HG03378 (cell line): Measurements from ENCODE around the gene PLOD1.
"Not testable (repeated sequence)": the region's sequence is repeated elsewhere in the genome, so short reads cannot be mapped to it uniquely, and the experiment has no call there.

ENCODE experiments used
- ATAC-seq: cut with Tn5 transposase; IDR thresholded peaks from one replicate; pipeline ENCODE4 v1.9.1; 2021; ENCODE audit warnings: mild to moderate bottlenecking, moderate library complexity; ENCODE audit not compliant: unreplicated experiment

The PLOD1 gene

DNA sequence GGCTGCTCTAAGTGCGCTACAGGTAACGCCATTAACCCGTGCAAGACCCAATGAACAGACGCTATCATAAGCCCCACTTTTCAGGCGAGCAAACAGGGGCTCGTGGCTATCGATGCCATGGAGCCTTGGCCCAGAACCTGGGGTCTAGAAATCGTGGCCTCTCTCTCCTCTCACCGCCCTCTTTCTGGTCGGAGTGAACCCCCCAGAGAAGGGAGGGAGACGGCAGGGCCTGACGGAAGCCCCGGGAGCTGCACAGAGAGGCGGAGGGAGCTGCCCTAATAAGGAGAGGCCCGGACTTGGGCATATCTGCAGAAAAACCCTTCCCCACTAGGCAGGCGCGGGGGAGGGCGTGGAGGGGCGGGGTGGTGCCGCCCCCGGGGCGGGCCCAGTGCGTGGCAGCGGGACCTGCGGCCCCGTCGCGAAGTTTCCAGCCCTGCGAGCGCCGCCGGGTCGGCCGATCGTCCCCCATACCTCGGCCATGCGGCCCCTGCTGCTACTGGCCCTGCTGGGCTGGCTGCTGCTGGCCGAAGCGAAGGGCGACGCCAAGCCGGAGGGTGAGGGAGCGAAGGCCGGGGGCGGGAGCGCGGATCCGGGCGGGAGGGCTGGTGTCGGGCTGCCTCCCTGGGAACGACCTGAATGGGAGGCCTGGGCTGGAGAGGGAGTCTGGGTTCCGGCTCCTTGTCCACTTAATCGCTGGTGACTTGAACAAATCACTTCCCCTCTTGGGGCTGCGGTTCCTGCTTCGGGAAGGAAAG lies at the start of gene PLOD1:
PLOD1 (plus strand) TSS at position 416 of the 755 bp plus-strand sequence; CDS start at position 479, 63 bp downstream.
- peak; percentile 56 for ATAC-seq

GRCh38 chr1:11885916-11886315 lies 48.6 kb upstream of the PLOD1 start:
- ATAC-seq: no peak

GRCh38 chr1:11886986-11887665 lies 47.4 kb upstream of the PLOD1 start:
- no peak for ATAC-seq

DNA sequence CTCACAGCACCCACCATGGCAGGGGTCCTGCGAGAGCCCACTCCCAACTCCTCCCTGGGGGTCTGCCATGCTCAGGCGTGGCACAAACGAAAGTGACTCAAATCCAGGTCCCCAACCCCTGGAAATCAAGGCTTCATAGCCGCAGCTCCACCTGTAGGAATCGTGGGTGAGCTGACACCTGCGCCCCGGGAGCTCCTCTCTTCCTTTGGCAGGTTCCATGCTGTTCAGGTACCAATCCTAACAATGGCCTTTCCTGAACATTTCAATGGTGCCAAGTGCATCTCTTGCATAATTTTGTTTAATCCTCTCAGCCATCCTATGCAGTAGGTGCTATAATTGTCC lies 46.9 kb upstream of the PLOD1 start:
- ATAC-seq: no peak

- no peak for ATAC-seq
These were observed 46.2 kb upstream of the PLOD1 start for GRCh38 chr1:11888206-11888876.

- ATAC-seq: no peak
These were observed 45.7 kb upstream of the PLOD1 start for GRCh38 chr1:11888877-11889208.

DNA sequence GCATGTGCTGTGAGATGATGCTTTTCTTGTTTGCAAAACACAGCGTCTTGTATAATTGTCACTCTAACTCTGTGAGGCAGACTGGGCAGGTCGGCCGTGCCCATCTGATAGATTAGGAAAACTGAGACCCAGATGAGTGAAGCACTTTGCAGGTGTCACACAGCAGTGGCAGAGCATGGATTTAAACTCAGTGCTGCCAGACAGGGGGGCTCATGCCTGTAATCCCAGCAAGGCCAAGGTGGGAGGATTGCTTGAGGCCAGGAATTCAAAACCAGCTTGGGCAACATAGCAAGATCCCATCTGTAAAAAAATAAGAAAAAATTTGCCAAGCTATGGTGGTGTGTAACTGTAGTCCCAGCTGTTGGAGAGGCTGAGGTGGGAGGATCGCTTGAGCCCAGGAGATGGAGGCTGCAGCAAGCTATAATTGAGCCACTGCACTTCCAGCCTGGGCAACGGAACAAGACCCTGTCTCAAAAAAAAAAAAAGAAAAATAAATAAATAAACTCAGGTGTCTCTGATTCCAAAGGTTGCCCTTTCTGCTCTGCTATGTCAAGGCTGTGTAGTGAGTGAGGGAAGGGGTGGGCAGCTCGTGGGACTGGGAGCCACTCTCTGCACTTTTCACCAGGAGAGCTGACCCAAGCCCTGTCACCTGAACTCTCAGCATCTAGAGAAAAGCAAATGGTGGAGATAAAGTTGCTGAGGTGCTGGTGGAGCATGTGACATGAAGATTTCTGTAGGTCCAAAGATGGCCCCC lies 42.9 kb upstream of the PLOD1 start:
- no peak for ATAC-seq

DNA sequence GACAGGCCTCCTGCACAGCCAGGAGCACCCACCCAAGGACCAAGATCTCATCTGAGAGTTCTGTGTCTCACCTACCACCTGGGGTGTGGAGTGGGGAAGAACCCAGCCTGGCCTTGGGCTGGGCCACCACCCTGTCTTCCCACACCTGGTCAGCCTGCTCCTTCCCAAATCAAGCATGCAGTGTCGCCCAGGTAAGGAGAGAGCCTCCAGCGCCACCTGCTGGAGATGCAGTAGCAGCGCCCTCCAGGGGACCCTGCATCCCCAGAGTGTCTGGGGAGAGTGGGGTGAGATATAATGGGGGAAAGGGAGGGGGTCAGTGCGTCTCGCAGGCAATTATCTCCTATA lies 40.6 kb upstream of the PLOD1 start:
- no peak for ATAC-seq

DNA sequence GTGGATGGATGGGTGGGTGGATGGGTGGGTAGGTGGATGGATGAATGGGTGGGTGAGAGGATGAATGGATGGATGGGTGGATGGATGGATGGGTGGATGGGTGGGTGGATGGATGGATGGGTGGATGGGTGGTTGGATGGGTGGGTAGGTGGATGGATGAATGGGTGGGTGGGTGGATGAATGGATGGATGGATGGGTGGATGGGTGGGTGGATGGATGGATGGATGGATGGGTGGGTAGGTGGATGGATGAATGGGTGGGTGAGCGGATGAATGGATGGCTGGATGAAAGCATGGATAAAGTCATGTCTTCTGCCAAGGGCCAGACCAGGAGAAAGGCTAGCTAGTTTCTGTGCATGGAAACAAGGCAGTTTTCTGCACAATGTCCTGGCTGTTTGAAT lies 40.0 kb upstream of the PLOD1 start:
- ATAC-seq: not testable (repeated sequence)

DNA sequence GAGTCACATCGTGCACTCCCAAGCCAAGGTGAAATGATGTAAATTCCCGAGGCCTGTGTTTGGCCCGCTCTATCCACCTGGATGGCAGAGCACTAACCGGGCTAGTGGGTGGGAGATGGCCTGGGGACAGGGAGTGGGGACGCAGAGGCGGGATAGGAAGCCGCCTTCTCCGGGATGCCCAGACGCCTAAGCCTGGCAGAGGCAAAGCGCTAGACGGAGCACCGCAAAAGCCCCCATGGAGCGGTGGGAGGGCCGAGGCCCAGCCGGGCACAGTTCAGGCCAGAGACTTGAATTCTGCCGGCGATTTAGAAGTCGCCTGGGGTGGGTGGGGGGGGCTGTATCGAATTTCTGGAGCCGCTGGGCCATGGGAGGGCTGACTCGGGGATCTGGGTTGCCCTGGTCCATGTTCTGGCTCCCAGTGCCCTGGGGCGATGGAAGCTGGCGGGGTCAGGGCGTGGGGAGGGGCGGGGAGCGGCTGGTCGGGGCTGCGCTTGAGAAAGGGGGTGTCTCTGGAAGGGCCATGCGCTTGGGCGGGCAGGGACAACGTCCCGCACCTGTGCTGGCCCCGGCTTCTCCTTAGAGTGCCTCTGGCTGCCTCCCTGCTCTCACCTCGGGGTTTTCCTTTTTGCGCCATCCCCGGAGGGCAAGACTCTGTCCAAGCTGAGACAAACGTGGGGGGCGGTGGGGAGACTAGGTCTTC lies 36.3 kb upstream of the PLOD1 start:
- no peak for ATAC-seq

GRCh38 chr1:11898831-11899467 lies 35.6 kb upstream of the PLOD1 start:
- no peak for ATAC-seq

- not testable (repeated sequence) for ATAC-seq
These were observed 33.1 kb upstream of the PLOD1 start for GRCh38 chr1:11901446-11901845.

DNA sequence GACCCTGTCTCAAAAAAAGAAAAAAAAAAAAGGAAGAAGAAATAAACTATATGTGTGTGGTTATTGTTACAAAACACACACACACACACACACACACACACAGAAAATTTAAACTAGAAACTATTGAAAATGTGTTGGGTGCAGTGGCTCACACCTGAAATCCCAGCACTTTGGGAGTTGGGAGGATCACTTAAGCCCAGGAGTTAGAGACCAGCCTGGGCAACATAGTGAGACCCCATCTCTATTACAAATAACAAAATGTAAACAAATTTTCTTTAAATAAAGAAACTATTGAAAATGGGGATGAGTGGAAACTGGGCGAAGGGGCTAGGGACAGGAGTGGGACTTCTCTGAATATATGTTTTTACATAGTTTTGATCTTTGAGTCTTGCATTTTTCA lies 31.3 kb upstream of the PLOD1 start:
- no peak for ATAC-seq

DNA sequence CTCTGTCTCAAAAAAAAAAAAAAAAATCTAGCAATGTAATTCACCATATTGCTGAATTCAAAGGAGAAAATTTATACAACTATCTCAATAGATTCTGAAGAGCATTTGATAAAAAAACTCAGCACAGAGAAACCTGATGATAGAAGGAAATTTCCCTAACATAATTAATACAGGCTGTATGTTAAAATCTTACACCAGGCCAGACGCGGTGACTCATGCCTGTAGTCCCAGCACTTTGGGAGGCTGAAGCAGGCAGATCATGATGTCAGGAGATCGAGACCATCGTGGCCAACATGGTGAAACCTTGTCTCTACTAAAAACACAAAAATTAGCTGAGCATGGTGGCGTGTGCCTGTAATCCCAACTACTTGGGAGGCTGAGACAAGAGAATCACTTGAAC lies 30.4 kb upstream of the PLOD1 start:
- ATAC-seq: not testable (repeated sequence)

DNA sequence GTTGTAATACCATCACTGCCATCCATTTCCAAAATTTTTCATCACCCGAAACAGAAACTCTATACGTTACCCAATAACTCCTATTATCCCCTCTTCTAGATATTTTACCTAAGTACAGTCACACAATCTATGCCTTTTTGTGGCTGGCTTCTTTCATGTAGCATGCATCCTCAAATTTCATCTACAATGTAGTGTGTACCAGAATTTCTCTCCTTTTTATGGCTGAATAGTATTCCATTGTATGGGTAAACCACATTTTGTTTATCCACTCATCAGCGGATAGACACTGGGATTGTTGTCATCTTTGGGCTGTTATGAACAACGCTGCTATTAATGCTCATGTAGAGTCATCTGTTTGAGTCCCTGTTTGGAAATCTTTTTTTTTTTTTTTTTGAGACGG lies 29.5 kb upstream of the PLOD1 start:
- no peak for ATAC-seq

GRCh38 chr1:11906870-11907269 lies 27.6 kb upstream of the PLOD1 start:
- ATAC-seq: no peak

DNA sequence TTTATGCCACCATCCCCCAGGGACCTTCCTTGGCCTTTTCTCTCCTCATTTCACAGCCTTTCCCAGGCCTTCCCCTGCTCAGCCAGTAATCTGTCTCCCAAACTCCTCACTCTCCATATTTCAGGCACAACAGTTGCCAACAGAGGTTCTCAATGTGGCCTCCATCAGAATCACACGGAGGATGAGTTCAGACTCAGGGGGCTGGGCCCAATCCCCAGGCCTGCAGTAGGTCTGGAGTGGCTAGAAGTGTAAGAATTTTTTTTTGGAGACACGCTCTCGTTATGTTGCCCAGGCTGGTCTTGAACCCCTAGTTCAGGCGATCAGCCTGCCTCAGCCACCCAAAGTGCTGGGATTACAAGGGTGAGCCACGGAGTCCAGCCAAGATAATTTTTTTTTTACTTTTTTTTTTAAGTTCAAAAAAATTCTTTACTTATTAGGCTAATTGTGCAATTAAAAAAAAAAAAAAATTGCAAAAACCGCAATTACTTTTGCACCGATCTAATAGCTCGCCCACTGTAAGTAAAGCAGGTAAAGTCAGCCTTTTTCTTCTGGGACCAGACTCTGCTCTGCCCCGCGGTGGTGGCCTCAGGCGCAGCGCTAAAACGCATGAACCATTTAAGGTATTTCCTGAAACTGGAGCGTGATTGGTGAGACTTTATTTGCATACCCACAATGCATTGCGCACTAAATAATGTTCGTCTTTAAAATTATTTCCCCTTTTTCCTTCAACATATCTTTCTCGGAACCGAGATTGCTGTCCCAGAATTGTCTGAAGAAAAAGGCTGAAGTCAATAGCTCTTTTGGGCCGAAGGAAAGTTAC lies 27.0 kb upstream of the PLOD1 start:
- peak; percentile 48 for ATAC-seq

- peak; percentile 58 for ATAC-seq
These were observed 26.3 kb upstream of the PLOD1 start for GRCh38 chr1:11908095-11908675.

GRCh38 chr1:11910914-11911228 lies 23.6 kb upstream of the PLOD1 start:
- not testable (repeated sequence) for ATAC-seq
